SK-N-SH (cell line): Measurements from ENCODE around the gene CRAT. TPM values are rescaled to one million over a fixed set of nuclear protein-coding genes. Genes with fewer than 3 reads are reported as not detected.

Experiments used
- CTCF ChIA-PET: fragments of 300-600, 350-600 bp; formaldehyde crosslinking; extraction: SDS; loops from one replicate; lab custom pipeline; 2021; lab: Yijun Ruan, JAX
- POLR2A ChIA-PET: fragments of 350-600 bp; sonication (Branson Sonifier 250); formaldehyde crosslinking; extraction: SDS; loops from one replicate; lab custom pipeline; 2020; ENCODE audit warnings: antibody characterized with exemption, inconsistent platforms; lab: Yijun Ruan, JAX
- DNase-seq: peaks from one replicate; pipeline ENCODE4 v3.0.0; 2012
- H2AFZ ChIP-seq: fragments of 200-600 bp; sonication (generic); 2 replicates; pipeline ENCODE4 v1.8.1; 2016; ENCODE audit warnings: antibody characterized with exemption, mild to moderate bottlenecking, low read depth
- H3F3A ChIP-seq: fragments of 200-600 bp; sonication (generic); replicated peaks from 2 replicates; pipeline ENCODE3; 2016; ENCODE audit warnings: antibody characterized with exemption, mild to moderate bottlenecking; ENCODE audit not compliant: insufficient read depth
- H3K27ac ChIP-seq, 2 experiments: fragments of 200-500 bp in 1 of 2; fragments of 200-600 bp in 1 of 2; sonication (Bioruptor generic) in 1 of 2; sonication (generic), shearing (Covaris generic) in 1 of 2; 2 replicates each; pipeline versions ENCODE4 v1.5.1 to v1.6.1; 2014 to 2016; ENCODE audit warnings: low read depth in 2 of 2, inconsistent platforms in 1 of 2, low read length in 1 of 2, mild to moderate bottlenecking in 1 of 2, mixed read lengths in 1 of 2
- H3K27me3 ChIP-seq: fragments of 200-600 bp; sonication (generic), shearing (Covaris generic); 2 replicates; pipeline ENCODE4 v1.6.1; 2016; ENCODE audit warnings: mixed run types; ENCODE audit not compliant: insufficient read depth
- H3K36me3 ChIP-seq, 2 experiments: fragments of 200-500 bp in 1 of 2; fragments of 200-600 bp in 1 of 2; sonication (Bioruptor generic) in 1 of 2; sonication (generic) in 1 of 2; replicated peaks in 1 of 2; 2 replicates each; pipeline versions ENCODE3 to v1.5.1; 2014 to 2016; ENCODE audit warnings: low read length in 1 of 2, mild to moderate bottlenecking in 1 of 2; ENCODE audit not compliant: insufficient read depth in 2 of 2, control insufficient read depth in 1 of 2
- H3K4me1 ChIP-seq, 2 experiments: fragments of 200-500 bp in 1 of 2; fragments of 200-600 bp in 1 of 2; sonication (Bioruptor generic) in 1 of 2; sonication (generic), shearing (Covaris generic) in 1 of 2; 2 replicates each; pipeline versions ENCODE4 v1.5.1 to v1.6.1; 2014 to 2016; ENCODE audit warnings: low read depth in 1 of 2, low read length in 1 of 2, mixed run types in 1 of 2; ENCODE audit not compliant: insufficient read depth in 2 of 2, control insufficient read depth in 1 of 2
- H3K4me2 ChIP-seq: fragments of 200-600 bp; sonication (generic), shearing (Covaris generic); 2 replicates; pipeline ENCODE4 v1.6.1; 2017; ENCODE audit warnings: mixed run types
- H3K4me3 ChIP-seq, 2 experiments: fragments of 200-500 bp in 1 of 2; fragments of 200-600 bp in 1 of 2; sonication (Bioruptor generic) in 1 of 2; sonication (generic), shearing (Covaris generic) in 1 of 2; 2 replicates each; pipeline versions ENCODE4 v1.5.1 to v1.8.1; 2014 to 2016; ENCODE audit warnings: low read depth in 2 of 2, inconsistent platforms in 1 of 2, low read length in 1 of 2, mild to moderate bottlenecking in 1 of 2, mixed read lengths in 1 of 2, moderate library complexity in 1 of 2
- H3K79me2 ChIP-seq: fragments of 200-600 bp; sonication (generic); 2 replicates; pipeline ENCODE4 v1.8.1; 2017; ENCODE audit warnings: mild to moderate bottlenecking; ENCODE audit not compliant: insufficient read depth
- H3K9ac ChIP-seq: fragments of 200-600 bp; sonication (generic); 2 replicates; pipeline ENCODE4 v1.6.1; 2017; ENCODE audit warnings: mixed run types
- H3K9me2 ChIP-seq: fragments of 200-600 bp; sonication (generic); 2 replicates; pipeline ENCODE4 v1.6.1; 2017; ENCODE audit warnings: mixed run types
- H3K9me3 ChIP-seq: fragments of 200-600 bp; sonication (generic); 2 replicates; pipeline ENCODE4 v1.6.1; 2017; ENCODE audit warnings: mixed run types, mild to moderate bottlenecking, moderate library complexity
- H4K20me1 ChIP-seq: fragments of 200-600 bp; sonication (generic); 2 replicates; pipeline ENCODE4 v1.6.1; 2017; ENCODE audit warnings: mild to moderate bottlenecking, mixed run types; ENCODE audit not compliant: insufficient read depth
- FOXM1 ChIP-seq: IDR thresholded peaks from 2 replicates; pipeline ENCODE4 v1.4.0; 2012; ENCODE audit warnings: low read depth, mild to moderate bottlenecking
- GABPA ChIP-seq: IDR thresholded peaks from 2 replicates; pipeline ENCODE4 v1.4.0; 2012; ENCODE audit warnings: low read depth, mild to moderate bottlenecking
- GATA2 ChIP-seq: sonication (generic); formaldehyde crosslinking; IDR thresholded peaks from 2 replicates; pipeline ENCODE4 v1.5.0; 2020; ENCODE audit warnings: mild to moderate bottlenecking, missing genetic modification reagents
- MXI1 ChIP-seq: IDR thresholded peaks from 2 replicates; pipeline ENCODE4 v1.6.1; 2012; ENCODE audit warnings: mild to moderate bottlenecking, low read depth, low read length, improper control_type of control experiment
- PBX3 ChIP-seq: IDR thresholded peaks from 2 replicates; pipeline ENCODE4; 2012
- POLR2AphosphoS5 ChIP-seq: IDR thresholded peaks from 2 replicates; pipeline ENCODE4 v1.6.1; 2012; ENCODE audit warnings: low read depth, low read length
- RAD21 ChIP-seq: IDR thresholded peaks from 2 replicates; pipeline ENCODE4 v1.6.1; 2012; ENCODE audit warnings: mild to moderate bottlenecking, low read length
- RCOR1 ChIP-seq: fragments of 150-350 bp; IDR thresholded peaks from 2 replicates; pipeline ENCODE4 v1.6.1; 2017; ENCODE audit warnings: antibody characterized with exemption, low read length
- RFX5 ChIP-seq: IDR thresholded peaks from 2 replicates; pipeline ENCODE4 v1.6.1; 2012; ENCODE audit warnings: mild to moderate bottlenecking, improper control_type of control experiment, low read length
- SMC3 ChIP-seq: IDR thresholded peaks from 2 replicates; pipeline ENCODE4 v1.6.1; 2012; ENCODE audit warnings: low read depth, low read length, improper control_type of control experiment
- TAF1 ChIP-seq: IDR thresholded peaks from 2 replicates; pipeline ENCODE4 v1.6.1; 2012; ENCODE audit warnings: low read depth, mild to moderate bottlenecking, low read length, moderate library complexity, borderline replicate concordance
- USF2 ChIP-seq: fragments of 150-350 bp; IDR thresholded peaks from 2 replicates; pipeline ENCODE4 v1.6.1; 2017; ENCODE audit warnings: antibody characterized with exemption, low read length, low read depth, borderline replicate concordance
- YY1 ChIP-seq: IDR thresholded peaks from 2 replicates; pipeline ENCODE4 v1.4.0; 2012; ENCODE audit warnings: low read depth, mild to moderate bottlenecking
- WGBS: methylation state at CpG from one replicate; pipeline ENCODE4 v1.1.6; 2017; ENCODE audit warnings: low lambda C conversion rate; 5-methylcytosine and 5-hydroxymethylcytosine counted together
- polyA plus RNA-seq, 3 experiments: library from polyadenylated mRNA; depleted of rRNA; stranded (reverse); fragments of >200 nt; gene quantifications; 2 replicates each; pipeline ENCODE4 v1.2.3, GENCODE V29; 2012
- TF ChIP-seq, protein P1 (sequence below): fragments of 200-600 bp; sonication (generic); IDR thresholded peaks from 2 replicates; pipeline ENCODE4 v1.6.1; 2017; ENCODE audit warnings: antibody characterized with exemption, mild to moderate bottlenecking, moderate library complexity
- TF ChIP-seq, protein P2 (sequence below): IDR thresholded peaks from 2 replicates; pipeline ENCODE4 v1.4.0; 2012; ENCODE audit warnings: low read depth, borderline replicate concordance

CRAT gene
- polyA plus RNA-seq, 1 of the 3 experiments (the other 2 are of a cell fraction) = 44.5 TPM

GRCh38 chr9:129151469-129151868, 40.9 kb upstream of the CRAT start:
- Histone ChIP-seq H3K4me3 (no peak overlapping the region), H3F3A (no peaks in the 10 kb centered on the region)
- TF ChIP-seq GABPA (no peak), MXI1 (no peak), USF2 (no peak), YY1 (no peak), FOXM1 (no peak), SMC3 (no peak), RAD21 (no peak), TAF1 (no peak), RFX5 (no peak), RCOR1 (no peak), POLR2AphosphoS5 (no peak), PBX3 (no peak), GATA2 (no peak)
- TF ChIP-seq, protein P1, sequence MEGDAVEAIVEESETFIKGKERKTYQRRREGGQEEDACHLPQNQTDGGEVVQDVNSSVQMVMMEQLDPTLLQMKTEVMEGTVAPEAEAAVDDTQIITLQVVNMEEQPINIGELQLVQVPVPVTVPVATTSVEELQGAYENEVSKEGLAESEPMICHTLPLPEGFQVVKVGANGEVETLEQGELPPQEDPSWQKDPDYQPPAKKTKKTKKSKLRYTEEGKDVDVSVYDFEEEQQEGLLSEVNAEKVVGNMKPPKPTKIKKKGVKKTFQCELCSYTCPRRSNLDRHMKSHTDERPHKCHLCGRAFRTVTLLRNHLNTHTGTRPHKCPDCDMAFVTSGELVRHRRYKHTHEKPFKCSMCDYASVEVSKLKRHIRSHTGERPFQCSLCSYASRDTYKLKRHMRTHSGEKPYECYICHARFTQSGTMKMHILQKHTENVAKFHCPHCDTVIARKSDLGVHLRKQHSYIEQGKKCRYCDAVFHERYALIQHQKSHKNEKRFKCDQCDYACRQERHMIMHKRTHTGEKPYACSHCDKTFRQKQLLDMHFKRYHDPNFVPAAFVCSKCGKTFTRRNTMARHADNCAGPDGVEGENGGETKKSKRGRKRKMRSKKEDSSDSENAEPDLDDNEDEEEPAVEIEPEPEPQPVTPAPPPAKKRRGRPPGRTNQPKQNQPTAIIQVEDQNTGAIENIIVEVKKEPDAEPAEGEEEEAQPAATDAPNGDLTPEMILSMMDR = no peak
- TF ChIP-seq, protein P2, sequence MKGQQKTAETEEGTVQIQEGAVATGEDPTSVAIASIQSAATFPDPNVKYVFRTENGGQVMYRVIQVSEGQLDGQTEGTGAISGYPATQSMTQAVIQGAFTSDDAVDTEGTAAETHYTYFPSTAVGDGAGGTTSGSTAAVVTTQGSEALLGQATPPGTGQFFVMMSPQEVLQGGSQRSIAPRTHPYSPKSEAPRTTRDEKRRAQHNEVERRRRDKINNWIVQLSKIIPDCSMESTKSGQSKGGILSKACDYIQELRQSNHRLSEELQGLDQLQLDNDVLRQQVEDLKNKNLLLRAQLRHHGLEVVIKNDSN = no peak
- TF ChIP-seq, all 33 proteins: peak for 0
- WGBS = 97% methylated on average over 14 of the region's 15 CpGs
- no peak overlapping the region for H3K27ac ChIP-seq
- peaks cover 12 to 23% of the 10 kb centered on the region in 2 experiments for H3K36me3 ChIP-seq
- H3K4me2 ChIP-seq = no peak overlapping the region
- H2AFZ ChIP-seq = no peak overlapping the region
- CTCF ChIA-PET = interaction anchor here (1.0 to 5.4 kb wide), 6 partner anchors 9 to 473 kb away, joined by 3 to 42 read pairs (median 8); no protein-coding TSS in a partner anchor
- DNase-seq = no peak
- H3K27me3 ChIP-seq = no peaks in the 10 kb centered on the region
- H4K20me1 ChIP-seq = no peaks in the 10 kb centered on the region
- H3K9ac ChIP-seq = no peak overlapping the region
- H3K9me3 ChIP-seq = no peaks in the 10 kb centered on the region
- H3K79me2 ChIP-seq = peaks cover 10% of the 10 kb centered on the region; the same call in 1 of the 2 replicates
- POLR2A ChIA-PET = no interaction called here
- H3K4me1 ChIP-seq = peaks cover 2% of the 10 kb centered on the region in 2 experiments; a peak in 2 of 4 replicates
- no peaks in the 10 kb centered on the region for H3K9me2 ChIP-seq
